COLO829 (cell line): ENCODE data around the gene SPNS3.

Experiments used
- DNase-seq: peaks from one replicate; pipeline ENCODE4 v3.0.0; 2012; ENCODE audit warnings: low spot score

SPNS3 gene

GRCh38 chr17:4487820-4488716 is 54.3 kb downstream of the SPNS3 start:
- DNase-seq, result no peak

GRCh38 chr17:4488989-4489595 is 55.4 kb downstream of the SPNS3 start:
- DNase-seq, result no peak

- DNase-seq, result no peak
These were observed 56.4 kb downstream of the SPNS3 start for GRCh38 chr17:4490109-4490591.

- DNase-seq, result no peak
These were observed 56.9 kb downstream of the SPNS3 start for GRCh38 chr17:4490637-4491061.

GRCh38 chr17:4492721-4493561 is 59.2 kb downstream of the SPNS3 start:
- DNase-seq, result peak; percentile 46

GRCh38 chr17:4497101-4497824 is 63.5 kb downstream of the SPNS3 start:
- no peak for DNase-seq

GRCh38 chr17:4498461-4499397 is 65.0 kb downstream of the SPNS3 start, which contains the start of gene SPNS2:
SPNS2 (plus strand) TSS chr17:4498881; CDS start chr17:4499048, 167 bp downstream.
- DNase-seq, result peak; percentile 30

- DNase-seq, result no peak
These were observed 65.9 kb downstream of the SPNS3 start for GRCh38 chr17:4499431-4500190.

GRCh38 chr17:4500191-4500571 is 66.4 kb downstream of the SPNS3 start:
- DNase-seq, result no peak

GRCh38 chr17:4501295-4501949 is 67.7 kb downstream of the SPNS3 start:
- DNase-seq, result no peak

- no peak for DNase-seq
These were observed 68.9 kb downstream of the SPNS3 start for GRCh38 chr17:4502466-4503154.

GRCh38 chr17:4503283-4504025 is 69.7 kb downstream of the SPNS3 start:
- no peak for DNase-seq

- DNase-seq, result no peak
These were observed 70.4 kb downstream of the SPNS3 start for GRCh38 chr17:4504188-4504587.

- no peak for DNase-seq
These were observed 71.4 kb downstream of the SPNS3 start for GRCh38 chr17:4505187-4505586.

GRCh38 chr17:4506175-4506813 is 72.6 kb downstream of the SPNS3 start:
- no peak for DNase-seq

GRCh38 chr17:4506892-4507291 is 73.2 kb downstream of the SPNS3 start:
- DNase-seq, result no peak

- DNase-seq, result no peak
These were observed 73.8 kb downstream of the SPNS3 start for GRCh38 chr17:4507361-4508111.
